ENCODE measurements around the gene IFNL4. TPM values are rescaled to one million over a fixed set of nuclear protein-coding genes. Genes with fewer than 3 reads are reported as not detected.

IFNL4 gene
- not detected for total RNA-seq

DNA sequence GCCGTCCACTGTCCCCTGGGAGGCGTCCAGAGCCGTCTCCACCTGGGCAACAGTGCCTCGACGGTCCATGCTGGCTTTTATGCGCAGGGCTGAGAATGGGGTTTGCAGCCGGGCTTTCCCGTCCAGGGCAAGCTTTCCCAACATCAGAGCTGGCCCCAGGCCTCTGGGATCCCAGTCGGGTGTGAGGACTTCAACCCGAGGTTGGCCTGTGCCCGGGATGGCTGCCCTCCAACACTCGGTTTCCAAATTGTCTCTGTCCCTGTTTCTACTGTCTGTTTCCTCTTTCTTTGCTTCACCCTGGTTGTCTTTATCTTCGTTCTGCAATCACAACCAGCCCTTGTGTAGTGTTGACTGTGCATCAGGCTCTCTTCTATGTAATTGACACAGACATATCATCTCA is at the start of gene IFNL4:
Gene IFNL4 (minus strand): TSS at position 51 of the 400 bp plus-strand sequence.
- ATAC-seq (ENCODE audit: low FRiP score) (no peak), DNase-seq (ENCODE audit: low spot score) (no peak)
- TF ChIP-seq, protein P1, sequence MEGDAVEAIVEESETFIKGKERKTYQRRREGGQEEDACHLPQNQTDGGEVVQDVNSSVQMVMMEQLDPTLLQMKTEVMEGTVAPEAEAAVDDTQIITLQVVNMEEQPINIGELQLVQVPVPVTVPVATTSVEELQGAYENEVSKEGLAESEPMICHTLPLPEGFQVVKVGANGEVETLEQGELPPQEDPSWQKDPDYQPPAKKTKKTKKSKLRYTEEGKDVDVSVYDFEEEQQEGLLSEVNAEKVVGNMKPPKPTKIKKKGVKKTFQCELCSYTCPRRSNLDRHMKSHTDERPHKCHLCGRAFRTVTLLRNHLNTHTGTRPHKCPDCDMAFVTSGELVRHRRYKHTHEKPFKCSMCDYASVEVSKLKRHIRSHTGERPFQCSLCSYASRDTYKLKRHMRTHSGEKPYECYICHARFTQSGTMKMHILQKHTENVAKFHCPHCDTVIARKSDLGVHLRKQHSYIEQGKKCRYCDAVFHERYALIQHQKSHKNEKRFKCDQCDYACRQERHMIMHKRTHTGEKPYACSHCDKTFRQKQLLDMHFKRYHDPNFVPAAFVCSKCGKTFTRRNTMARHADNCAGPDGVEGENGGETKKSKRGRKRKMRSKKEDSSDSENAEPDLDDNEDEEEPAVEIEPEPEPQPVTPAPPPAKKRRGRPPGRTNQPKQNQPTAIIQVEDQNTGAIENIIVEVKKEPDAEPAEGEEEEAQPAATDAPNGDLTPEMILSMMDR (IDR thresholded peaks at IDR 0.05) = no peak

DNA sequence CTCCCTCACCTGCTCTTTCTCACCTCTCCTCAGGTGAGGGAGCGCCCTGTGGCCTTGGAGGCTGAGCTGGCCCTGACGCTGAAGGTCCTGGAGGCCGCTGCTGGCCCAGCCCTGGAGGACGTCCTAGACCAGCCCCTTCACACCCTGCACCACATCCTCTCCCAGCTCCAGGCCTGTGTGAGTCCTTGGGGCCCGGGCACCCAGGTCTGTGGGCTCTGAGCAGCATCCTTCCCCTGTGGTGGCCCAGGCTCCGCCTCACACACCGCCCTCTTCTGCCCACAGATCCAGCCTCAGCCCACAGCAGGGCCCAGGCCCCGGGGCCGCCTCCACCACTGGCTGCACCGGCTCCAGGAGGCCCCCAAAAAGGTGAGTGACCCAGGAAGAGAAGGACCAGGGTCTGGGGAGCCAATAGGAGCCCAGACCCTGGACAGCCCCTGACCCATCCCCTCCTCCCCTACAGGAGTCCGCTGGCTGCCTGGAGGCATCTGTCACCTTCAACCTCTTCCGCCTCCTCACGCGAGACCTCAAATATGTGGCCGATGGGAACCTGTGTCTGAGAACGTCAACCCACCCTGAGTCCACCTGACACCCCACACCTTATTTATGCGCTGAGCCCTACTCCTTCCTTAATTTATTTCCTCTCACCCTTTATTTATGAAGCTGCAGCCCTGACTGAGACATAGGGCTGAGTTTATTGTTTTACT is 49.4 kb upstream of the IFNL4 start:
- no peak for DNase-seq (ENCODE audit: low spot score)
- ATAC-seq (ENCODE audit: low FRiP score) = no peak
- TF ChIP-seq, protein P1 (IDR thresholded peaks at IDR 0.05) = no peak

DNA sequence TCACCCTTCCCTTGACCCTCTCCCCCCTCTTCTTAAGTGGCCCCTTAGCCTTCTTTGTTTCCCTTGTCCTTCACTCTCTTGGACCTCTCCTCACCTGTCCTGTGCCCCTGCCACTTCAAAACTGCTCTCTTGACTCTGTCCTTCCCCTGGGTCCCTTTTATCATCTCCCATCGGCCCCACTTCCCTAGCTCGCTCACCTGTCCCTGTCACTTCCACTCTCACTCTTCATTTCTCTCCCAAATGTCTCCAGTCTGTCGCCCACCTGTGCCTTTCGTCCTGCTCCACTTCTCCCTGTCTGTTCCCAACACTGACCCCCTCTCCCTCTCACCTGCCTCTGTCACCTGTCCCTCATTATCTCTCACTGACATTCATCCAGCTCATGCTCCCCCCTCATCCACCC is 48.2 kb upstream of the IFNL4 start:
- no peak for ATAC-seq (ENCODE audit: low FRiP score)

DNA sequence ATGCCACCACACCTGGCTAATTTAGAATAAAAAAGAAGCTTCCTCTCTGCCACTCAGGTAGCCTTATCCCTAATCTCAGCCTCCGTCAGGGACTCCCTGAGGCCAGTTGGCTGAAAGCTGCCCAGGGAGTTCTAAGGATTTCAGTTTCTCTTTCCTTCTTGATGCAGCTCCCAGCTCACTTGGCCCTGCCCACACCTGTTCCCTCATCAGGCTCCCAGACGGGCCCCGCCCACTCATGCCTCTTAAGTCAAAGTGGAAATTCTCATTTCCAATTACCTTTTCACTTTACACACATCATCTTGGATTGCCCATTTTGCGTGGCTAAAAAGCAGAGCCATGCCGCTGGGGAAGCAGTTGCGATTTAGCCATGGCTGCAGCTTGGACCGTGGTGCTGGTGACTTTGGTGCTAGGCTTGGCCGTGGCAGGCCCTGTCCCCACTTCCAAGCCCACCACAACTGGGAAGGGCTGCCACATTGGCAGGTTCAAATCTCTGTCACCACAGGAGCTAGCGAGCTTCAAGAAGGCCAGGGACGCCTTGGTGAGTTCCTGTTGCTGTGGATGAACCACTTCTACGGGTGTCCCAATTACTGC is 47.5 kb upstream of the IFNL4 start, which contains the start of gene IFNL1:
Gene IFNL1 (plus strand): TSS at position 353 of the 591 bp plus-strand sequence. CDS start 15 bp downstream, at position 368.
- TF ChIP-seq, protein P1 (IDR thresholded peaks at IDR 0.05) = no peak
- DNase-seq (ENCODE audit: low spot score) (no peak), ATAC-seq (ENCODE audit: low FRiP score) (no peak)

More for the DNA sequence above, 48.2 kb upstream of the IFNL4 start:
- no peak for DNase-seq (ENCODE audit: low spot score)
- TF ChIP-seq, protein P1 (IDR thresholded peaks at IDR 0.05) = no peak

DNA sequence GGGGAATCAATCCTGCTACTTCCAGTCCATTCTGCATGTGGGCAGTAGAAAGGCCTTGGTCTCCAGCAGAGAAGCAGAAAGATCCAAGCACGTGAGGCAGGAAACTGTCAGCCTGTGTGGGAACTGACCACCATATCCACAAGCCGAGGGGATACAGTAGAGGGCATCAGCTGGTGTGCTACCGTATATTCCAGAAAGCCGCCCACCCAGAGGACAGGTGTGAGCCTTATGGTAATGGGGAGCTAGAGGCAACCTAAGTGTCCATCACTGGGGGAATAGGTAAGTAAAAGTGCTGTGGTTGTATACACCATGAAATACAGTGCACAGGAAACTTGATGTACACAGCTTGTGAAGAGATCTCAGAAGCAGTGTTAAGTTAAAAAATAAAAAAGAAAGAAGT is 44.7 kb upstream of the IFNL4 start:
- ATAC-seq (ENCODE audit: low FRiP score) = no peak
- TF ChIP-seq, protein P1 (IDR thresholded peaks at IDR 0.05) = no peak
- DNase-seq (ENCODE audit: low spot score) = no peak

DNA sequence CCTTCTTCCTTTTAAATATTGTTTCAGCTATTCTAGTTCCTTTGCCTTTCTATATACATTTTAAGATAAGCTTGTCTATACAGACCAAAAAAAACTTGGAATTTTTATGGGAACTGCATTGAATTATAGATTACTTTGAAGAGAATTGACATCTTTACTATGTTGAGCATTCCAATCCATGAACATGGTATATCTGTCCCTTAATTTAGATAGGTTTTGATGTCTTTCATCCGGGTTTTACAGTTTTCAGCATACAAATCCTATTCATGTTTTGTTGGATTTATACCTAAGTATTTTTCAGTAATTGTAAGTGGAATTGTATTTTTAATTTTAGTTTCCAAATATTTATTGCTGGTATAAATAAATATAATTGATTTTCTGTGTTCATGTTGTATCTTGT is 35.4 kb upstream of the IFNL4 start:
- DNase-seq (ENCODE audit: low spot score) (no peak), ATAC-seq (ENCODE audit: low FRiP score) (no peak)
- TF ChIP-seq, protein P1 (IDR thresholded peaks at IDR 0.05) = no peak

DNA sequence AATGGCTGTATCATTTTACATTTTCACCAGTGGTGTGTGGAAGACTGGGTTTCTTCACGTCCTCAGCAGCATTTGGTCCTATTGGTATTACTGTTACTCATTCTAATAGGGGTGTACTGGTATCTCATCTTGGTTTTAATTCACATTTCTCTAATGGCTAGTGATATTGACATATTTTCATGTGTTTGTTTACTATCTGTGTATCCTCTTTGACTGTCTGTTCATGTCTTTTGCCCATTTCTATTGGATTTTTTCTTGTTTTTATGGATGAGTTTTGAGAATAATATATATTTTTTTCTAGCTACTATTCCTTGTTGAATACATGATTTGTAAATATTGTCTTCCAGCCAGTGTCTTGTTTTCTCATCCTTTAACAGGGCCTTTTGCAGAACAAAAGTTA is 33.4 kb upstream of the IFNL4 start:
- ATAC-seq (ENCODE audit: low FRiP score) = no peak
- DNase-seq (ENCODE audit: low spot score) = no peak
- TF ChIP-seq, protein P1 (IDR thresholded peaks at IDR 0.05) = no peak
